IMR-90 (cell line): ENCODE data around the gene ANKRD55. TPM values are rescaled to one million over a fixed set of nuclear protein-coding genes. Genes with fewer than 3 reads are reported as not detected.
A peak's percentile ranks its signal among the peaks of the same experiment; 100 is the strongest.
"Not testable (repeated sequence)": the region's sequence is repeated elsewhere in the genome, so short reads cannot be mapped to it uniquely, and the experiment has no call there.

Source experiments
- ATAC-seq: fragments of 200-7000 bp; cut with Tn5 transposase; 2 replicates; pipeline ENCODE4 v1.9.1; 2020; ENCODE audit warnings: low read depth, mild to moderate bottlenecking, moderate library complexity
- BruUV-seq: library from RNA; stranded (reverse); fragments of 400-500 nt; replicated peaks from 2 replicates; lab custom pipeline; 2021; lab: Mats Ljungman, UMichigan
- CTCF ChIA-PET: fragments of 300-600 bp; formaldehyde crosslinking; extraction: SDS; loops from one replicate; lab custom pipeline; 2021; ENCODE audit warnings: antibody characterized with exemption; lab: Yijun Ruan, JAX
- POLR2A ChIA-PET: fragments of 300-600 bp; sonication (Branson Sonifier 250); formaldehyde crosslinking; loops from one replicate; lab custom pipeline; 2022; ENCODE audit warnings: antibody characterized with exemption; ENCODE audit not compliant: unreplicated experiment; lab: Charles Lee
- DNase-seq: peaks from one replicate; pipeline ENCODE4 v3.0.0; 2013
- H2AFZ ChIP-seq: replicated peaks from 2 replicates; pipeline ENCODE3; 2013; ENCODE audit warnings: low read length, mild to moderate bottlenecking; ENCODE audit not compliant: poor library complexity
- H2AK5ac ChIP-seq: 2 replicates; pipeline ENCODE4 v1.6.1; 2013; ENCODE audit warnings: low read depth, low read length, inconsistent platforms
- H2AK9ac ChIP-seq: replicated peaks from 2 replicates; pipeline ENCODE3; 2013; ENCODE audit warnings: mild to moderate bottlenecking, low read depth, low read length, moderate library complexity; ENCODE audit not compliant: poor library complexity
- H2BK120ac ChIP-seq: 2 replicates; pipeline ENCODE4 v1.6.1; 2013; ENCODE audit warnings: low read depth, low read length, inconsistent platforms
- H2BK15ac ChIP-seq: 3 replicates; pipeline ENCODE4 v1.6.1; 2013; ENCODE audit warnings: low read depth, low read length, inconsistent platforms
- H2BK20ac ChIP-seq: 2 replicates; pipeline ENCODE4 v1.6.1; 2013; ENCODE audit warnings: low read depth, mild to moderate bottlenecking, inconsistent platforms, low read length, moderate library complexity
- H2BK5ac ChIP-seq: 2 replicates; pipeline ENCODE4 v1.6.1; 2013; ENCODE audit warnings: mild to moderate bottlenecking, low read depth, low read length, inconsistent platforms; ENCODE audit not compliant: poor library complexity, severe bottlenecking
- H3K14ac ChIP-seq: replicated peaks from 2 replicates; pipeline ENCODE4 v1.6.1; 2013; ENCODE audit warnings: low read depth, low read length, inconsistent platforms
- H3K18ac ChIP-seq: 2 replicates; pipeline ENCODE4 v1.6.1; 2013; ENCODE audit warnings: low read depth, low read length, control low read depth
- H3K23ac ChIP-seq: 2 replicates; pipeline ENCODE4 v1.6.1; 2013; ENCODE audit warnings: low read depth, low read length, inconsistent platforms
- H3K27ac ChIP-seq: 2 replicates; pipeline ENCODE4 v1.5.1; 2013; ENCODE audit warnings: mild to moderate bottlenecking, control low read depth, low read length; ENCODE audit not compliant: insufficient read depth
- H3K27me3 ChIP-seq: 2 replicates; pipeline ENCODE4 v1.6.1; 2013; ENCODE audit warnings: low read length; ENCODE audit not compliant: control insufficient read depth, insufficient read depth
- H3K36me3 ChIP-seq: 2 replicates; pipeline ENCODE4 v1.6.1; 2013; ENCODE audit warnings: low read length, mixed read lengths; ENCODE audit not compliant: control insufficient read depth, insufficient read depth
- H3K4ac ChIP-seq: 2 replicates; pipeline ENCODE4 v1.6.1; 2013; ENCODE audit warnings: low read depth, low read length, inconsistent platforms
- H3K4me1 ChIP-seq: 2 replicates; pipeline ENCODE4 v1.6.1; 2013; ENCODE audit warnings: low read length, mixed read lengths; ENCODE audit not compliant: control insufficient read depth, insufficient read depth
- H3K4me2 ChIP-seq: 2 replicates; pipeline ENCODE4 v1.6.1; 2013; ENCODE audit warnings: low read depth, mild to moderate bottlenecking, control low read depth, low read length, moderate library complexity
- H3K4me3 ChIP-seq: 2 replicates; pipeline ENCODE4 v1.5.1; 2013; ENCODE audit warnings: low read depth, mild to moderate bottlenecking, control low read depth, low read length, moderate library complexity; ENCODE audit not compliant: insufficient read depth
- H3K56ac ChIP-seq: 2 replicates; pipeline ENCODE4 v1.6.1; 2013; ENCODE audit warnings: low read length, inconsistent platforms; ENCODE audit not compliant: insufficient read depth; ENCODE audit errors: extremely low read depth
- H3K79me1 ChIP-seq, 2 experiments: 2 replicates each; pipeline ENCODE4 v1.6.1; 2013; ENCODE audit warnings: low read length in 2 of 2, inconsistent platforms in 1 of 2, low read depth in 1 of 2
- H3K9ac ChIP-seq: 2 replicates; pipeline ENCODE4 v1.6.1; 2013; ENCODE audit warnings: low read depth, low read length, control low read depth
- H3K9me1 ChIP-seq: 2 replicates; pipeline ENCODE4 v1.6.1; 2013; ENCODE audit warnings: low read length, inconsistent platforms; ENCODE audit not compliant: insufficient read depth
- H3K9me3 ChIP-seq: 2 replicates; pipeline ENCODE4 v1.6.1; 2013; ENCODE audit warnings: low read length; ENCODE audit not compliant: control insufficient read depth, insufficient read depth
- H4K20me1 ChIP-seq: 2 replicates; pipeline ENCODE4 v1.6.1; 2013; ENCODE audit warnings: low read length, inconsistent platforms; ENCODE audit not compliant: insufficient read depth
- H4K5ac ChIP-seq: 2 replicates; pipeline ENCODE4 v1.6.1; 2013; ENCODE audit warnings: mild to moderate bottlenecking, low read depth, low read length, control low read depth
- H4K8ac ChIP-seq, 2 experiments: 2 replicates each; pipeline ENCODE4 v1.6.1; 2013; ENCODE audit warnings: low read depth in 2 of 2, low read length in 2 of 2, control low read depth in 1 of 2, inconsistent platforms in 1 of 2
- H4K91ac ChIP-seq: 2 replicates; pipeline ENCODE4 v1.6.1; 2013; ENCODE audit warnings: low read depth, low read length, inconsistent platforms; ENCODE audit not compliant: insufficient read depth
- WGBS, 2 experiments: methylation state at CpG; one replicate each; pipeline versions ENCODE4 v1.1.5 to v1.1.7; 2013; ENCODE audit warnings: missing lambda C conversion rate in 2 of 2; ENCODE audit not compliant: insufficient read length in 1 of 2; ENCODE audit errors: extremely low coverage in 2 of 2; 5-methylcytosine and 5-hydroxymethylcytosine counted together
- dilution Hi-C: fragments of 300-500 bp; cut with HindIII; formaldehyde crosslinking; loops from one replicate; pipeline ENCODE4 v1.14.3; 2018; ENCODE audit warnings: low sequenced_read_pairs; ENCODE audit not compliant: unreplicated experiment
- in situ Hi-C: fragments of 300-500 bp; cut with MboI; formaldehyde crosslinking; loops from 3 replicates; pipeline ENCODE4 v1.14.3; 2019; ENCODE audit warnings: low sequenced_read_pairs, inconsistent platforms, mixed read lengths
- intact Hi-C: fragments of 100-400 bp; cut with micrococcal nuclease; formaldehyde crosslinking; loops from 2 replicates; pipeline ENCODE4 v1.10.0; 2022
- polyA plus RNA-seq, 3 experiments: library from polyadenylated mRNA; depleted of rRNA; stranded (reverse); fragments of >200 nt; gene quantifications; 2 replicates each; pipeline ENCODE4 v1.2.3, GENCODE V29; 2012; ENCODE audit warnings: low replicate concordance in 1 of 3
- total RNA-seq: library from RNA; depleted of rRNA; stranded (reverse); fragments of >200 nt; gene quantifications from 2 replicates; pipeline ENCODE4 v1.2.3, GENCODE V29; 2012

ANKRD55 gene
- total and polyA plus RNA-seq, 2 of the 4 experiments (the other 2 are of a cell fraction): not detected

DNA sequence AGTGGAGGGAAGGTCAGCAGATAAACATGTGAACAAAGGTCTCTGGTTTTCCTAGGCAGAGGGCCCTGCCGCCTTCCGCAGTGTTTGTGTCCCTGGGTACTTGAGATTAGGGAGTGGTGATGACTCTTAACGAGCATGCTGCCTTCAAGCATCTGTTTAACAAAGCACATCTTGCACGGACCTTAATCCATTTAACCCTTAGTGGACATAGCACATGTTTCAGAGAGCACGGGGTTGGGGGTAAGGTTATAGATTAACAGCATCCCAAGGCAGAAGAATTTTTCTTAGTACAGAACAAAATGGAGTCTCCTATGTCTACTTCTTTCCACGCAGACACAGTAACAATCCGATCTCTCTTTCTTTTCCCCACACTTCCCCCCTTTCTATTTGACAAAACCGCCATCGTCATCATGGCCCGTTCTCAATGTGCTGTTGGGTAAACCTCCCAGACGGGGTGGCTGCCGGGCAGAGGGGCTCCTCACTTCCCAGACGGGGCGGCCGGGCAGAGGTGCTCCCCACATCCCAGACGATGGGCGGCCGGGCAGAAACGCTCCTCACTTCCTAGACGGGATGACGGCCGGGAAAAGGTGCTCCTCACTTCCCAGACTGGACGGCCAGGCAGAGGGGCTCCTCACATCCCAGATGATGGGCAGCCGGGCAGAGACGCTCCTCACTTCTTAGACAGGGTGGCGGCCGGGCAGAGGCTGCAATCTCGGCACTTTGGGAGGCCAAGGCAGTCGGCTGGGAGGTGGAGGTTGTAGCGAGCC lies 24.8 kb upstream of the ANKRD55 start:
- dilution Hi-C loops, H3K23ac ChIP-seq, H3K27me3 ChIP-seq, H2BK15ac ChIP-seq, H2AFZ ChIP-seq, H3K4me3 ChIP-seq, H3K9ac ChIP-seq, H3K4me2 ChIP-seq, H3K79me1 ChIP-seq, CTCF ChIA-PET, H2BK20ac ChIP-seq, H3K9me3 ChIP-seq, H3K36me3 ChIP-seq, H4K20me1 ChIP-seq, DNase-seq, H2AK9ac ChIP-seq, BruUV-seq, H3K56ac ChIP-seq, ATAC-seq, H3K9me1 ChIP-seq, H3K14ac ChIP-seq, POLR2A ChIA-PET: not testable (repeated sequence)
- Histone ChIP-seq H2BK5ac (peak overlapping the region; percentile 96), H3K27ac (peak overlapping the region; percentile 91), H3K4ac (peak overlapping the region; percentile 69; the same call in 1 of the 2 replicates), H4K5ac (peak overlapping the region; percentile 72; the same call in 1 of the 2 replicates), H2BK120ac (peak overlapping the region; percentile 84), H4K8ac (peak overlapping the region; percentile 55; a peak in 2 of 4 replicates), H3K18ac (peak overlapping the region; percentile 53), H4K91ac (peak overlapping the region; percentile 80), H2AK5ac (peak overlapping the region; percentile 81), H3K4me1 (peaks cover 12% of the 10 kb centered on the region)
- in situ Hi-C loops: loop anchor here (25.0 kb wide), 1 partner anchor 954 kb away; no protein-coding TSS in a partner anchor
- WGBS, 2 experiments: 100% methylated on average over 1 of the region's 30 CpGs; no CpG with 5 or more reads in 1 of the 2 experiments
- intact Hi-C loops: loop anchor here (2.0 to 5.0 kb wide), 3 partner anchors 46 to 263 kb away; partner anchors contain the start of gene IL6ST
